T follicular helper cell (primary cell): ENCODE measurements around the gene GRK6.

Experiments used
- DNase-seq: peaks from one replicate; pipeline ENCODE4 v3.0.0-alpha.2; 2020; ENCODE audit warnings: low read depth

GRK6 gene

DNA sequence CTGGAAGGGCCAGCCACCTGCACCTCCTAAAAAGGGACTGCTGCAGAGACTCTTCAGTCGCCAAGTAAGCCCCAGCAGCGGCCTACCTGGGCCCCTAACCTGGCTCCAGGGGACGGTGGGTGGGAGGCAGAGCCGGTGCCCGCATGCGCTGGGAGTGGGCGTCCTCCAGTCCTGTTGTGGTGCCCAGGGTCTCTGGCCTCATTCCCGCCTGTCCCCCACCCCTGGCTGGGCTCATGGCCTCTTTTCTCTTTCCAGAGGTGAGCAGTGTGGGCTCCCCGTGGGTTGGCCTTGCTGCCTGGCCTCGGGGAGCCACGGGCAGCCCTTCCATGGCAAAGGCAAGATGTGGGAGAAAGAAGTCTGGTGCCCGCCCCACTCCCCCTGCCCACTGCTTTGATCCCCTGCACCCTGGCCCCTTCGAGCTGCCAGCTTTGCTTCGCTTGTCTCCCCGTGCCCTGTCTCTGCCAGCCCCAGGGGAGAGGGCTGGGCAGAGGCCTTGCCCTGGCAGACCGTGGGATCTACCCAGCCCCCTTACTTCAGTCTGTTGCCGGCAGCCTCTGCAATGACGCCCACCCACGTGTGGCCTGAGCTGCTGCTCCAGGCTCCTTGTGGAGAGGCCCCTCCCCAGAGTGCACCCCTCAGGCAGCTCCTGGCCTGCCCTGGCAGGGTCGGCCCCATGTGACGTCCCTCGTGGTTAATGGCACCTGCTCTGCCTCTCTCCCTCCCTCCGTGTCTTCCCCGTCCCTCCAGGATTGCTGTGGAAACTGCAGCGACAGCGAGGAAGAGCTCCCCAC is 14.7 kb downstream of the GRK6 start:
- DNase-seq = no peak

DNA sequence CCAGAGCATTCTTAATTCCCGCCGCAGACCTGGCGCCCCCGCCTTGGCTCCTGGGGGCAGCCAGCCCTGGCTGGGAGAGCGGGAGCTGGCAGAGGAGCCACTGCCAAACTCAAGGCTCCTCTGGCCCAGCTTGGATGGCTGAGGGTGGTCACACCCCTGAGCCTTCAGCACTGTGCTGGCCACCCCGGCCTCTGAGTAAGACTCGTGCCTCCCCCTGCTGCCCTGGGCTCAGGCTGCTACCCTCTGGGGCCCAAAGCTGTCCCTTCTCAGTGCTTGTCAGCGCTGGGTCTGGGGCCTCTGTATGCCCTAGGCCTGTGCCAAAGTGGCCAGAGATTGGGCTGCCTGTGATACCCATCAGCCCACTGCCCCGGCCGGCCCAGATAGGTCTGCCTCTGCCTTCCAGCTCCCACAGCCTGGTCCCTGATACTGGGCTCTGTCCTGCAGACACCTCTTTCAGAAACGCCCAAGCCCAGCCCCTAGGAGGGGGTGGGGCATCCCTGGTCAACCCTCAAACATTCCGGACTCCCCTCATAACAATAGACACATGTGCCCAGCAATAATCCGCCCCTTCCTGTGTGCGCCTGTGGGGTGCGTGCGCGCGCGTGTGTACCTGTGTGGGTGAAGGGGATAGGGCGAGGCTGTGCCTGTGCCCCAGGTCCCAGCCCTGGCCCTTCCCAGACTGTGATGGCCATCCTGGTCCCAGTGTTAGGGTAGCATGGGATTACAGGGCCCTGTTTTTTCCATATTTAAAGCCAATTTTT is 15.8 kb downstream of the GRK6 start:
- DNase-seq = no peak

DNA sequence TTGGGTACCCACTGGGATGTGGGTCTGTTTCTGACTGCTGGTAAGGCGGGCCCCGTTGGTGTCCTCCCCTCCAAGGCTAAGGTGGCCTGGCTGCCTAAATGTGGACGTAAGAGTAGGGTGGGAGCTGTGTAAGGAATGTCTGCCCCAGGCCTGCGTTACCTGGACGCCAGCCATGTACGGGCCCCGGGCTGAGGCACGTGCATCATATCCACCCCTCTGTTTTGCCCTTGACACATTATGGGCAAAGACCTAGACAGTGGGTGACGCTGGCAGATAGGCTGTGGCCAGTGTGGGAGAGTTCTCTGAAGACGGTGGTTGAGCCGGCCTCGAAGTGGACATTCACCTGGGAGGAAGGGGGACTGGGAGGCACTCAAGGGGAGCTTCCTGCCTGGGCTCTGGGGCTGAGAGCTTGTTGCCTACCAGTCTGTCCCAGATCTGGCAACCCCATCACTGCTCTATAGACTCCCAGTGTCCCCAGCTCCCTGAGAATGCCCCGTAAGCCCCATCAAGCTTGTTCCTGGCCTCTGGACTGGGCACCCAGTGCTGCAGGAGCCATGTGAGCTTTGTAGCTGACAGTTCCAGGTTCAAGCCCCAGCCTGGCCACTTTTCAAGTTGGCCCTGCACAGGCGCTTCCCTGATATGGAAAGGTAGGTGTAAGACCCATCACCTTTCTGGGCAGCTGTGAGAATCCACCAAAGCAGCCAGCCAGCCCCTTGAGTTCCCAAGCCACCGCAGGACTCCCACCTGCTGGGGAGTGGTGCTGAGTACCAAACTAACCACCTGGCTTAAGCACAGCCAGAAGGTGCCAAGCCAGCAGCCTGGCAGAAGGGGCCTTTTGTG is 16.9 kb downstream of the GRK6 start:
- no peak for DNase-seq

DNA sequence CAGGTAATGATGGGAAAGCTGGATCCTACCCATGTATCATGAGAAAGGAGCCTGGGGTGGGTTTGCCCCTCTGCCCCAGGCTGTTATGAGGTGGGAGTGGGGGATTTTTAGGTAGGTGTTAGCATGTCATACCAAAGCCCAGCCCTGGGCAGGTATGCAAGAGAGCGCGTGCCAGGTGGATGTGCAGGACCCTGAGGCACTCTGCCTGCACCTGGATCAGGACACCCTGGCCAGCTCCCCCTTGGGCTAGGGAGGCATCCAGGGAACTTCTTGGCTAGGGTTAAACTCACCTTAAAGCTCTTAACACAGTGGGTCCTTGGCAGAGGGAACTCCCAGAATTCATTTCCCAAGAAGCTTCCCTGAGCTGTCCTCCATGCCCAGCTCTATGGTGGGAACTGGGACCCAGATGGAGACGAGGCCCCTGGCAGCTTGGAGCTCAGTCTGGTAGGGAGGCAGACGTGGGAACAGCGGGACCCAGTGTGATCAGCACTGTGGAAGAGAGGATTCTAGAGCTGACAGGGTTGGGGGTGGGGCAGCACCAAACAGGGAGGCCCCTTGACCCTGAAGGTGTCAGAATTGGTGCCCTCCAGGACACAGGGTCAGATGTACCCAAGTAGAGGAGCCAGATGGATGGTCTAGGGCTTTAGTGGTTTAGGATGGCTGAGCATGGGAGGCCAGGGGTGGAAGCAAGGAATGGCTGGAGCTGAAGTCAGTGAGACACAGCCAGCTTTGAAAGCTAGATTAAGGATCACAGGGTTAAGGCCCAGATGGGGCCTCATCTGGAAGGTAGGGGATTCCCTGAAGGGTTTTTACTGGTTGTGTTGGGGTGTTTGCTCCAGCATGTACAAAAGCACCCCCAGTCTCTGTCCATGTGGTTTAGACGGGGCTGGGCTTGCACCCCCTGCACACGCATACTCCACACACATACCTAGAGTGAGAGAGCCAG is 17.9 kb downstream of the GRK6 start:
- DNase-seq = no peak

DNA sequence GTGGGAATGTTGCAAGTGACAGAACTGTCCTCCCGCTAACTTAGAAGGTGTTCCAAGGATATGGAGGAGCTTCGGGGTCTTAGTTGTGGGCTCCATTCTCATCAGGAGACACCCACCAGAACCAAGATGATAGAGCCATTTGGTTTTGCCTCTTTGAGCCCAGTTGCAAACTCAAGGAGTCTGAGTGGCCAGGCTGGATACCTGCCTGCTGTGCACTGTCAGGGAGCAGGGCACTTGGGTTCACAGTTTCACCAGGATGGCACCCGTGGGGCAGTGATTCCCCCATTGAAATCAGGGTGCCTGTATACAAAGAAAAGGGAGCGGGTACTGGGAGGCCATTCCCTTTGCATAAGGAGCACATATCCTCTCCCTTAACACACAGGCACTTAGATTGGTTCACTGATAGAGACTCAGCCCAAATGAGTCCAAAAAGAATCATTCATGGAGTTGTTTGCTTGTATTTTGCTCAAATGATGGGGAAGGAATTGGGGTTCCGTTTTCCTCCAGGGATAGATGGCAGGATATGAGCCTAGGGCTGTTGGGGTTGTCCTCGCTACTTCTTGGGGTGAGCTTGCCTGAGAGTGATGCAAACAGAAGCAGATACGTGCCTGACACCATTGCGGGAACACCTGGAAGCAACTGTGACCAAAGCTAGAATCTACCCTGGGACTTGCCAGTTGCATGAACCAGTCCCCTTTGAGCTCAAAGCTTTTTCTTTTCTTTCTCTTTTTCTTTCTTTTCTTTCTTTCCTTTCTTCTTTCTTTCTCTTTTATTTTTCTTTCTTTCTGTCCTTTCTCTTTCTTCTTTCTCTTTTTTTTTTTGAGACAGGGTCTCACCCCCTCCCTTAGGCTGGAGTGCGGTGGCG is 18.8 kb downstream of the GRK6 start:
- no peak for DNase-seq

DNA sequence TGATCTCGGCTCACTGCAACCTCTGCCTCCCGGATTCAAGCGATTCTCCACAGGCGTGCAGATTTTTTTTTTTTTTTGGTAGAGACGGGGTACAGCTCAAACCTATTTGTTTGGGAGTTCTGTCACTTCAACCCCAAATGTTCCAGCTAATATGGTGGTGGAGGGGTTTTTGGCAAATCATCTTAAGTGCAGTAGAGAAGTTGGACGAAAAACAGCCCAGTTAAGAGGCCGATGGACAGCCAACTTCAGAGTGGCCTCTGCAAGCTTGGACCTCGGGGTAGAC is 19.4 kb downstream of the GRK6 start:
- DNase-seq = no peak

DNA sequence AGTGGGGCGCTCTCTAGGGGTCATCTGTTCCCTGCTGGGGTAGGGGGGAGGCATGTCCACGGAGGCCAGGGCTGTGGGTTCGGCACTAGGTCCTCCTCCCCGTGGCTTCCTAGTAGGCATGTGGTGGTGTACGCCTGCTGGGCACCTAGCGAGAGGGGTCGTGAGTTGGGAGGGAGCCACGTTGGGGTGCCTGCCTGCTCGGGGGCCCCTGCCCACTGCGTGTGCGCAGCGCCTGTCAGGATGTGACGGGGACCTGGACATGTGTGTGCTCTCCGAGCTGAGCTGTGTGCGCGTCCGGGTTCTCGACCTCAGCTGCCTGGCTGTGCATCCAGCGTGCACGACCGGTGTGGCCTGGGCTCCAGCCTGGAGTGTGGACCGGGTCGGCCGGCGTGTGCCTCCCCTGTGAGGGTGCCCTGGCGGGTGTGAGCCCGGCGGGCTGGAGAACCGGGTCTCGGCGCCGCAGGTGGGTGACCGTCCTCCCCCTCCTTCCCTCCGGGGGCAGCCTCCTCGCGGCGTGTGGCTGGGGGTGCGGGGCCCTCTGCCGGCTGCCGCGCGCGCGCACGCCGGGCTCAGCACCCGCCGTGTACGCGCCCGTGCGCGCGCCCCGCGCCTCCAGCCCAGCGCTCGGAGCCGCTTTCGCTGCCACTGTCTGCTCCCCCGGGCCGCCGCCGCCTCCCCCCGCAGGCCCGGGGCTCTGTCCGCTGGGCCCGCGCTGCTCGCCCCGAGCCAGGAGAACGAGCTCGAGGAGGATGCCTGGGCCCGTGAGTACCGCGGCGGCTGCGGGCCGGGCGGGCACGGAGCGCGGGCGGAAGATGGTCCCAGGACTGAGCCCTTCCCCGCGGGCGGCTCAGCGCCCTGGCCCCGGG is 20.0 kb downstream of the GRK6 start, which contains the start of gene PRR7:
TSS of gene PRR7 (plus strand) at position 615 of the 866 bp plus-strand sequence. CDS start 8,254 bp downstream, outside the sequence.
- peak; percentile 58 for DNase-seq

DNA sequence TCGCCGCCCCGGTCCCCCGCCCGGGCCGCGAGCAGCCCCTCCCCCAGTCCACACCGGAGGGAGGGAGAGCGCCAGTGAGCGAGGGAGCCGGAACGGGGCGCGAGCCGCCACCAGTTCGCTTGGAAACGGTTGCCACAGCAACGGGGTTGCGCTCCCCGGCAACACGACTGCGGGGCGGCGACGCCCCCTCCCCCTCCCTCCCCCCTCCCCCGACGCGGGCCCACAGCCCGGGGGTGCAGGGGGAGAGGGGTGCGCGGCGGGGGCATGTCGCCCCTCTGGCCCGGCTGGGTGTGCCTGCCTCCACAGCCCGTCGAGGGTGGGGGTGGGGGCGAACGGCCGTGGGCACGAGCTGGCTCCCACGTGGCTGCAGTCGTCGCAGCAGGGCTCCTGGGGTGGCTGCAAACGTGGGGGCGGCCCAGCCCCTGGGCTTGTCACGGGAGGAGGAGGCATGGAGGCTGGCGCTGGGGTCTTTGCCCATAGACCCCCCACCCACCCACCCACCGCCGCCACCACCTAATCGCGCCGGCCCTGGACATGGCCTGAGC is 20.7 kb downstream of the GRK6 start:
- peak; percentile 79 for DNase-seq

DNA sequence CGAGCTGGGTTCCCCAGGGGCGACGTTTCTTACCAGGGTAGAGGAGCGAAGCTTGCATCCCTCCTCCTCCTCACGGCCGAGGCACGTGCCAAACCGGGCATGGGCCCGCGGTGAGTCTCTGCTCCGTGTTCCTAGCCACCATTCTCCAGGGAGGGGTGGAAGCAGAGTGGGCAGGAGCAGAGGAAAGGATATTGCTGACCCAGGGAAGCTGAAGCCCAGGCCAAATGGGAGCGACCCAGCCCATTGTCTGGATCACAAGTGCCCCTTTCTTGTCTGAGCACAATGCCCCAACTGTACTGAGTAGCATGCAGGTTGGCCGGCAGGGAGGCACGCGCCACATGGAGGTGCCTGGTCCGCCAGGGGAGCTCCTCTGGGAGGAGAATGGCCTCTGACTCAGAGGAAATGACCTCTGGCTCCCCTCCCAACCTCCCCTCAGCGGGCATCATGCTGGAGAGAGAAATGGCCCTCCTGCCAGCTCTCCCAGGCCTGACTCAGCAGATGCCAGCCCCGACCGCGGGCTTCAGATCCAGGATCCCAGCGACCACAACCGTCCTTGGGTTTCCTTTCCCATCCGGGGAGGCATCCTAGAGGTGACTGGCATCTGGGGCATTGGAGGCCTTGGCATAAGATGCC is 21.3 kb downstream of the GRK6 start:
- DNase-seq = no peak

DNA sequence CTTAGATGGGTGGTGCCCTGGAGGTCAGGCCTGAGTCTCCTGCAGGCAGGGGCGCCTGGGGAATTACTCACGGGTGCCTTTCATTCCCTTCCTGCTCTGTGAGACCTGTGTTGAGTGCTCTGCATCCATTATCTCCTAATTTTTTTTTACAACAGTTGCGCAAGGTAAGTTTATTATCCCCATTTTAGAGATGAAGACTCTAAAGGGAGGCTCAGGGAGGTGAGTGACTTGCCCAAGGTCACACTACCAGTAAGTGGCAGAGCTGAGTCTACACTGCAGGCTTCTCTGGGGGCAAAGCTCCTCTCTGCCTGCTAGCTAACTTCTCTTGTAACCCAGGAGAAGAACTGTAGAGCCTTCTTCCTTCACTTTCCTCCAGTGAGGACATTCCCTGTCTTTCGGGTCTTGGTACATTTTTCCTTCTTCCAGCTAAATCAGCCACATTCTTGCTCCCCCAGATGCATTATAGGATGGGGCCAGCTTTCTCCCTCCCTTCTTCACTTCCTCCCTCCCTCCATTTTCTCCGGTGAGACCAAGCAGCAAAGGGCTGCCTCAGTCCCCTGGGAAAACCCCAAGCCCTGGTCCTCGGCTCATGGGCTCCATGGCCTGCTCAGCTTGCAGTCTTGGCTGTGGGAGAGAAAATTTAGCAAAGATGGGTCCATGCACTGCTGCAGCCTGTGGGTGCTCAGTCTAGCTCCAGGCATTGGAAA is 21.9 kb downstream of the GRK6 start:
- DNase-seq = no peak

DNA sequence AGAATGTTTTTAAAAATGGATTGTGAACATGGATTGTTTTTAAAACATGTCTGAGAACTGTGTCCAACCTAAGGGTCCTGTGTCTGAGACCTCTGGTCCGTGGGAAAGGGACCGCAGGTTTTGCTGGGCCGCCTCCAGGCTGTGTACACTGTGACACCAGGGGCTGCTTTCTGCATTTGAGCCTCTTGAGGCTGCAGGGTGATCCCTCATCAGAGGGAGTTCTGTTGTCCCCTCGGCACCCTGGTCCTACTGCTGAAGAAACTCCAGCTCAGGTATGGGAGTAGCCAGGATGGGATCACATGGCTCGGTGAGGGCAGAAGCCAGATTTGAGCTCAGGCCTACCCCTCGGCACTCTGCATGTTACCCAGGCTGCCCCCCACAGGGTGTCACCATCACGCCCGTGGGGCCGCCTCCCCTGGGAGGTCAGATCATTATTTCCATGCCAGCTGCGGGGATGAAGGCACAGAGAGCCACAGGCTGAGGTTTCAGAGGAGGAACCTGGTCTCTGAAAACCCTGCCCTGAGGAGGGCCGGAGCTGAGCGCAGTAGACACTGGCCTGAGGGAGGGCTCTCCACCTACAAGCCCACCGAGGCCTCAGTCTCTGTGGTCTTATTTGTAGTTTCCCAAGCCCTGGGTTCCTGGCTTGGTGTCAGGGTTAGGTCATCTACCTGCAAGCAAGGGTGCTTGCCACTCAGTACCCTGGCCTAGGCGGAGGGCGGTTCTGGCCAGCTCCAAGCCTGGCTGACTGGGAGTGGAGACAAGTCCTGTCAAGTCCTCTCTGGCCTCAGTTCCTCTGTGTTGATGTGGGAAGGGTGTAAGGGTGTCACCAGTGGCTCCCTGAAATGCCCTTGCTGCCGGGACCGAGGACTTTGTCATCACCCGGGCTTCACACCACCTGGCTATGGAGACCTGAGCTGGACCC is 22.9 kb downstream of the GRK6 start:
- no peak for DNase-seq

DNA sequence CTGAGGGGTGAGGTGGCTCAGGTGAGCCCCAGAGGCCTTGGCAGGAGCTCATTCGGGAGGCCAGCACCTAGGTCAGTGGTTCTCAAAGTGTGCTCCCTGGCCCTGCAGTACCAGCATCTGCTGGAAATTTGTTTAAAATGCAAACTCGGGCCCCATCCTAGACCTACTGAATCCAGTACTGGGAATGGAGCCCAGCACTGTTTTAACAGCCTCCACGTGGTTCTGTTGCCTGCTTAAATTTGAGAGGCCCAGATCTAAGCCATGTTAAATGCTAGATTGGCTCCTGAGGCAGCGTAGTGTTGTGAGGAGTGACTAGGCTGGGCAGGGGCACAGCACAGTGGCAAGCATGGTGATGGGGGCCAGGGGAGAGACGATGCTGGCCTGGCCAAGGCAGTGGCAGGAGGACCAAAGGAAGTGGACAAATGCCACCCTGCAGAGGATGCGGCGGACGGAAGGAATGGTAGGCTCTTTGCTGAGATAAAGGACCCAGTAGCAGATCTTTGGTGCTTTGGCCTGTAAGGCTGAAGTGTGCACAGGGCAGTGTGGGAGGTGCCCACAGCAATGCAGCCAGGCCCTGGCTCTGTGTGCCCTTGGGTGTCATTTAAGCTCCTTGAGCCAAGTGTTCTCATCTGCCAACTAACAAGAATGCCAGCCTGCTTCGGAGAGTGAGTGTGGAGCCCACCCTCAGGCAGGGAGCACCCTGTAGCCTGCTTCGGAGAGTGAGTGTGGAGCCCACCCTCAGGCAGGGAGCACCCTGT is 24.4 kb downstream of the GRK6 start:
- DNase-seq = no peak

DNA sequence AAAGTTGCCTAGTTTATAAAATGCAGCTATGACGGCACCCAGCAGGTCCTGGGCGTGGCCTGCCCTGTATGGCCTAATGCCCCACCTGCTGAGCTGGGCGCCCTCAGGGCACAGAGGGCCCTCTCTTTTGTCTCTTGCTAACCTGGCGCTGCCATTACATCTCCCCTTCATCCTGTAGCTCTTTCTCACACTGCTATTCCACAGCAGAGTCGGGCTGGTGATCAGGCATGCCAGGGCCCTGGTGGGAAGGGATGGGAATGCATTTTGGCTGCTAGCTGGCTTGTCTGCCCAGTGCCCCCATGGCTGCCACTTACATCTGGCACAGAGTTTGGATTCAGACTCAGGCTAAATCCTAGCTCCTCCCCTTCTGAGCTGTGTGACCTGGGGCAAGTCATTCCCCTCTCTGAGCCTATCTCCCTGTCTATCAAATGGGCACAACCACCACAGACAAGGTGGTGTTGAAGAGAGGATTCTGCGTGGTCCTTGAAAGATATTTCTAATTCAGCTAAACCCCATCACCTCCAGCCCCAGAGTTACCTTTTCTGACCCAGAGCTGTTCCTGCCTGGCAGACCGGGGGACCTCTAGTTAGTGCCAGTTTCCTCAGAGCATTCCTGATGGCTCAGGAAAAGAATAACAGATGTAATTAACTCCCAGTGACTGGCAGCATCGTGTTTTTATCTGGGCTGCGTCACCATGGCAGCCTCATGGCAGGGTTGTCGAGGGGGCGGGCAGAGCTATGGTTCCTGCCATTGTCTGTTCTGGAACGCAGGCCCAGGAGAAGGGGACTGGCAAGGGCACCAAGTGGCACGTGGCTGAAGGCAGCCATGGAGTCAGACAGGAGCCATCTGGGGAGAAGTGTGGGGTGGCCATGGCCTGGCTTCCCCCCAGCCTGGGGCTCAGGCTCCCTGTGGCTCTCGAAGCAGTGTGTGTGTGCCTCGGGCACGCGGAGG is 26.5 kb downstream of the GRK6 start:
- DNase-seq = no peak

DNA sequence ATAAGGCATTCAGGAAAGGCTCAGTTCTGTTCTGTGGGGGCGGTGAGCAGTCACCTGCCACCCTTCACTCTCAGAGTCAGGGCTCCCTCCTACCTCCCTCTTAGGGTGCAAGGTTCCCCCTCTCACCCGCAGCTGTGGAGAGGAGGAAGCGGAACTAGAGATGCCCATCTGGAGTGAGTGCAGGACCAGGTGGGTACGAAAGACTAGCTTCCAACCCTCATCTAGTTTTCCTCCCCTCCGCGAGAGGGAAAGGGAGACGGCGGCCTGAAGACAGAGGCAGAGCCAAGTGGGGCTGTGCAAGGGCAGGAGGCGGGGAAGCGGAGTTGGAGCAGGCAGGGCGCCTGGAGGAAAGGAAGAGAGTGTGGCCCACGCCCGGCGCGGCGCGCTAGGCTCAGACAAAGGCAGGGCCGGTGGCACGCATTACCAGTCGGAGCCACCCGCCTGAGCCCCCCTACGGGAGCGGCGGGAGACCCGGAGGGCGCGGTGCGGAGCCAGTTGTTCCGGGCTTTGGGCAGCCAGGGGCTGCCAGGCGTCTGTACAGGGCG is 27.4 kb downstream of the GRK6 start:
- no peak for DNase-seq
